ENCODE measurements around the gene ZDHHC13. TPM values are rescaled to one million over a fixed set of nuclear protein-coding genes. Genes with fewer than 3 reads are reported as not detected.

Gene ZDHHC13
- total and polyA plus RNA-seq, 9 of the 15 experiments (the other 6 are each of a cell fraction or from before 2014, with no cell fraction given): 4.7 to 18.6 (median 10.0) TPM

GRCh38 chr11:19116971-19117759, at the start of gene ZDHHC13 (continued):
- peak; percentile 97 for TF ChIP-seq CTCFL (IDR thresholded peaks at IDR 0.05; ENCODE audit: borderline replicate concordance, insufficient read depth, low read depth, low read length, poor library complexity, severe bottlenecking)
- TF ChIP-seq NR2C2 (CRISPR knock-in tag; IDR thresholded peaks at IDR 0.05): no peak
- TF ChIP-seq NR2C2 (tag; IDR thresholded peaks at IDR 0.05): peak; percentile 12; the same call in 1 of the 2 replicates
- 0 out of 2 replicates have a peak, but pooled peaks have one; percentile 22 for TF ChIP-seq LCOR (CRISPR knock-in tag; IDR thresholded peaks at IDR 0.05)
- no peak for TF ChIP-seq KDM4B (IDR thresholded peaks at IDR 0.05; ENCODE audit: borderline replicate concordance in 2 of 2, low read depth in 1 of 2)
- TF ChIP-seq ZNF518B (CRISPR knock-in tag; IDR thresholded peaks at IDR 0.05): no peak
- peak; percentile 86 for TF ChIP-seq POLR2A (conservative IDR thresholded peaks at IDR 0.05)
- peak; percentile 25 for TF ChIP-seq FIP1L1 (IDR thresholded peaks at IDR 0.05; ENCODE audit: low read depth, low read length, poor library complexity, severe bottlenecking)
- peak; percentile 60 for TF ChIP-seq VEZF1 (CRISPR knock-in tag; IDR thresholded peaks at IDR 0.05)
- TF ChIP-seq SPI1 (IDR thresholded peaks at IDR 0.05; ENCODE audit: borderline replicate concordance, low read depth, low read length): peak; percentile 35; the same call in 1 of the 2 replicates
- no peak for TF ChIP-seq KHSRP (IDR thresholded peaks at IDR 0.05)
- TF ChIP-seq GABPA (tag; conservative IDR thresholded peaks at IDR 0.05; ENCODE audit: low read depth): peak; percentile 70
- TF ChIP-seq BCL6 (CRISPR knock-in tag; IDR thresholded peaks at IDR 0.05): no peak
- no peak for TF ChIP-seq SIN3A (IDR thresholded peaks at IDR 0.05; ENCODE audit: borderline replicate concordance in 2 of 2, control insufficient read depth in 1 of 2, low read depth in 2 of 2, low read length in 2 of 2)
- no peak for TF ChIP-seq STAT5A (IDR thresholded peaks at IDR 0.05; ENCODE audit: borderline replicate concordance, low read length)
- TF ChIP-seq TEAD2 (tag; IDR thresholded peaks at IDR 0.05): no peak
- 0 out of 2 replicates have a peak, but pooled peaks have one; percentile 26 for TF ChIP-seq PHF21A (IDR thresholded peaks at IDR 0.05; ENCODE audit: borderline replicate concordance, low read depth)
- no peak for TF ChIP-seq PYGO2 (tag; IDR thresholded peaks at IDR 0.05)
- no peak for TF ChIP-seq ZNF589 (CRISPR knock-in tag; IDR thresholded peaks at IDR 0.05; ENCODE audit: low read depth)
- peak; percentile 22 for TF ChIP-seq SAP30 (IDR thresholded peaks at IDR 0.05; ENCODE audit: borderline replicate concordance, insufficient read depth, low read depth, low read length, poor library complexity, severe bottlenecking)

Data from K562 (cell line).